Neural cell (in vitro differentiated cells): ENCODE data around the gene ECEL1. TPM values are rescaled to one million over a fixed set of nuclear protein-coding genes. Genes with fewer than 3 reads are reported as not detected.

Source experiments
- H2AFZ ChIP-seq: fragments of 200-600, 300-800 bp; sonication (generic), shearing (Covaris generic); 2 replicates; pipeline ENCODE4 v1.6.0; 2014; ENCODE audit warnings: low read depth, mild to moderate bottlenecking, antibody characterized with exemption, low read length, moderate library complexity
- H3F3A ChIP-seq: fragments of 200-600 bp; shearing (Covaris generic); 2 replicates; pipeline ENCODE4 v1.6.1; 2016; ENCODE audit warnings: mild to moderate bottlenecking, moderate library complexity, mixed read lengths, antibody characterized with exemption, low read length; ENCODE audit not compliant: insufficient read depth, poor library complexity, severe bottlenecking
- H3K27ac ChIP-seq: fragments of 200-600, 300-800 bp; sonication (generic), shearing (Covaris generic); 2 replicates; pipeline ENCODE4 v1.5.1; 2014; ENCODE audit warnings: mild to moderate bottlenecking, low read length, moderate library complexity
- H3K27me3 ChIP-seq: fragments of 300-800, 200-600 bp; sonication (generic), shearing (Covaris generic); 2 replicates; pipeline ENCODE4 v1.6.0; 2014; ENCODE audit warnings: mild to moderate bottlenecking, low read depth, low read length, moderate library complexity; ENCODE audit not compliant: insufficient read depth
- H3K36me3 ChIP-seq: fragments of 300-800, 200-600 bp; sonication (generic), shearing (Covaris generic); 2 replicates; pipeline ENCODE4 v1.5.1; 2014; ENCODE audit warnings: mild to moderate bottlenecking, antibody characterized with exemption, low read length, moderate library complexity; ENCODE audit not compliant: insufficient read depth
- H3K4me2 ChIP-seq: fragments of 300-800, 200-600 bp; sonication (generic), shearing (Covaris generic); 2 replicates; pipeline ENCODE4 v1.6.0; 2014; ENCODE audit warnings: mild to moderate bottlenecking, low read length
- H3K4me3 ChIP-seq: fragments of 300-800, 200-600 bp; sonication (generic), shearing (Covaris generic); 2 replicates; pipeline ENCODE4 v1.5.1; 2014; ENCODE audit warnings: mild to moderate bottlenecking, low read length, moderate library complexity
- H3K79me2 ChIP-seq: fragments of 200-600 bp; shearing (Covaris generic); replicated peaks from 2 replicates; pipeline ENCODE4 v1.6.0; 2014; ENCODE audit warnings: mild to moderate bottlenecking, low read length, moderate library complexity; ENCODE audit not compliant: insufficient read depth
- H3K9ac ChIP-seq: fragments of 300-800, 200-600 bp; sonication (generic), shearing (Covaris generic); 2 replicates; pipeline ENCODE4 v1.6.1; 2016; ENCODE audit warnings: mild to moderate bottlenecking, low read length, mixed read lengths
- H3K9me2 ChIP-seq: fragments of 200-600 bp; shearing (Covaris generic); 2 replicates; pipeline ENCODE4 v1.6.1; 2016; ENCODE audit warnings: mild to moderate bottlenecking, low read length, mixed read lengths; ENCODE audit not compliant: insufficient read depth
- H3K9me3 ChIP-seq: fragments of 200-600, 300-800 bp; sonication (generic), shearing (Covaris generic); 2 replicates; pipeline ENCODE4 v1.6.1; 2016; ENCODE audit warnings: mild to moderate bottlenecking, mixed run types, low read length, moderate library complexity, mixed read lengths
- H4K20me1 ChIP-seq: fragments of 200-600 bp; shearing (Covaris generic); 2 replicates; pipeline ENCODE4 v1.6.1; 2016; ENCODE audit warnings: mild to moderate bottlenecking, mixed run types; ENCODE audit not compliant: insufficient read depth
- EP300 ChIP-seq: fragments of 450-650 bp; conservative IDR thresholded peaks from 2 replicates; pipeline ENCODE4 v1.6.1; 2014; ENCODE audit warnings: antibody characterized with exemption, mild to moderate bottlenecking, moderate library complexity; ENCODE audit not compliant: poor library complexity, severe bottlenecking
- EZH2 ChIP-seq: fragments of 200-600, 300-800 bp; shearing (Covaris generic), sonication (generic); IDR thresholded peaks from 2 replicates; pipeline ENCODE4 v1.6.1; 2014; ENCODE audit warnings: antibody characterized with exemption, low read length, borderline replicate concordance, mild to moderate bottlenecking; ENCODE audit not compliant: insufficient read depth, poor library complexity, severe bottlenecking
- MXI1 ChIP-seq: fragments of 450-650 bp; conservative IDR thresholded peaks from 2 replicates; pipeline ENCODE4 v1.6.1; 2014; ENCODE audit warnings: antibody characterized with exemption, mild to moderate bottlenecking; ENCODE audit not compliant: poor library complexity, severe bottlenecking
- POLR2AphosphoS5 ChIP-seq: IDR thresholded peaks from 2 replicates; pipeline ENCODE4 v1.6.1; 2012
- RAD21 ChIP-seq: fragments of 450-650 bp; conservative IDR thresholded peaks from 2 replicates; pipeline ENCODE4 v1.6.1; 2014; ENCODE audit warnings: antibody characterized with exemption, mild to moderate bottlenecking, moderate library complexity
- SMC3 ChIP-seq: fragments of 450-650 bp; conservative IDR thresholded peaks from 2 replicates; pipeline ENCODE4 v1.6.1; 2014; ENCODE audit warnings: antibody characterized with exemption, mild to moderate bottlenecking, moderate library complexity; ENCODE audit not compliant: poor library complexity
- TAF1 ChIP-seq: IDR thresholded peaks from 2 replicates; pipeline ENCODE4 v1.6.1; 2012; ENCODE audit warnings: low read depth
- polyA plus RNA-seq: library from polyadenylated mRNA; depleted of rRNA; stranded (reverse); fragments of >200 nt; gene quantifications from 2 replicates; pipeline ENCODE4 v1.2.3, GENCODE V29; 2014
- TF ChIP-seq, protein P1 (sequence below): IDR thresholded peaks from 2 replicates; pipeline ENCODE4 v1.6.1; 2012; ENCODE audit warnings: borderline replicate concordance
- TF ChIP-seq, protein P2 (sequence below): fragments of 450-650 bp; IDR thresholded peaks from 2 replicates; pipeline ENCODE4 v1.5.1; 2014; ENCODE audit warnings: antibody characterized with exemption, mild to moderate bottlenecking, moderate library complexity; ENCODE audit not compliant: poor library complexity, severe bottlenecking

Gene ECEL1
- polyA plus RNA-seq, 1 donor from 2014 or later: 60.9 TPM

DNA sequence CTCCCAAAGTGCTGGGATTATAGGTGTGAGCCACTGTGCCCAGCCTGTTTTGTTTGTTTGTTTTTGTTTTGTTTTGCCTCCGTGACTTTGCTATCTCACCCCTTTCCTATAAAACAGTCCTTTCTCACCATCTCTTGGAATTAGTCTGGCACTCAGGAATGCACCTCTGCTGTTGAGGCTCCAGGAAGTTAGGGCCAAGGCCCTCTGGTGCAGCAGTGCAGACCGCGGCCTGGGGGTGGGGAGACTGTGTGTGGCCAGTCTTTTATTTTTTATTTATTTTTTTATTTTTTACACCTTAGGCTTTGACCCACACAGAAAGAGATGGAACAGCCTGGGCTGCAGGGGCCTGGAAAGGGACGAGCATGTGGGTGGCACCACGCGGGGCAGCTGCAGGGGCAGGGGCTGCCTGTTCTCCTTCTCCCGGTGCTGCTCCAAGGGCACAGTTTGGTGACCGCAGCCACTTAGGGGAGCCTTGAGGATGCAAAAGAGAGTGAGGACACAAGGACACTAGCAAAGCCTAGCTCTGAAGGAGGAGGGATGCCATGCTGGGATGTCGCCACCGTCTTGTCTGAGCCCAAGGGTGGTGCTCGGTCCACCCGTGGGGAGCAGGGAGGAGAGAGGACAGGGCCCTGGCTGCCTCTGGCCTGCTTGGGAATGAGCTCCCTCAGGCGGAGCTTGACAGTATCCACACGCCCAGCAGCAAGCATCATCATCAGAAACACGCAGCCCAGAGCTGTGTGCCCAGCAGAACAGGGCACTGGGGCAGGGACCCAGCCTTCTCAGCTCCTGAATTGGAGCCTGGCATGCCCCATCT is 51.0 kb downstream of the ECEL1 start:
- Histone ChIP-seq H3K27me3 (no peaks in the 10 kb centered on the region), H3K4me3 (no peak overlapping the region), H3K9me2 (no peaks in the 10 kb centered on the region), H4K20me1 (no peaks in the 10 kb centered on the region), H3K4me2 (no peak overlapping the region), H3K79me2 (no peaks in the 10 kb centered on the region), H3F3A (no peaks in the 10 kb centered on the region), H2AFZ (no peak overlapping the region), H3K9me3 (no peaks in the 10 kb centered on the region), H3K36me3 (no peaks in the 10 kb centered on the region), H3K9ac (no peak overlapping the region), H3K27ac (no peak overlapping the region)
- no peak for TF ChIP-seq RAD21
- TF ChIP-seq EZH2: no peak
- TF ChIP-seq EP300: no peak
- TF ChIP-seq SMC3: no peak
- TF ChIP-seq TAF1: no peak
- TF ChIP-seq MXI1: no peak
- TF ChIP-seq, protein P1, sequence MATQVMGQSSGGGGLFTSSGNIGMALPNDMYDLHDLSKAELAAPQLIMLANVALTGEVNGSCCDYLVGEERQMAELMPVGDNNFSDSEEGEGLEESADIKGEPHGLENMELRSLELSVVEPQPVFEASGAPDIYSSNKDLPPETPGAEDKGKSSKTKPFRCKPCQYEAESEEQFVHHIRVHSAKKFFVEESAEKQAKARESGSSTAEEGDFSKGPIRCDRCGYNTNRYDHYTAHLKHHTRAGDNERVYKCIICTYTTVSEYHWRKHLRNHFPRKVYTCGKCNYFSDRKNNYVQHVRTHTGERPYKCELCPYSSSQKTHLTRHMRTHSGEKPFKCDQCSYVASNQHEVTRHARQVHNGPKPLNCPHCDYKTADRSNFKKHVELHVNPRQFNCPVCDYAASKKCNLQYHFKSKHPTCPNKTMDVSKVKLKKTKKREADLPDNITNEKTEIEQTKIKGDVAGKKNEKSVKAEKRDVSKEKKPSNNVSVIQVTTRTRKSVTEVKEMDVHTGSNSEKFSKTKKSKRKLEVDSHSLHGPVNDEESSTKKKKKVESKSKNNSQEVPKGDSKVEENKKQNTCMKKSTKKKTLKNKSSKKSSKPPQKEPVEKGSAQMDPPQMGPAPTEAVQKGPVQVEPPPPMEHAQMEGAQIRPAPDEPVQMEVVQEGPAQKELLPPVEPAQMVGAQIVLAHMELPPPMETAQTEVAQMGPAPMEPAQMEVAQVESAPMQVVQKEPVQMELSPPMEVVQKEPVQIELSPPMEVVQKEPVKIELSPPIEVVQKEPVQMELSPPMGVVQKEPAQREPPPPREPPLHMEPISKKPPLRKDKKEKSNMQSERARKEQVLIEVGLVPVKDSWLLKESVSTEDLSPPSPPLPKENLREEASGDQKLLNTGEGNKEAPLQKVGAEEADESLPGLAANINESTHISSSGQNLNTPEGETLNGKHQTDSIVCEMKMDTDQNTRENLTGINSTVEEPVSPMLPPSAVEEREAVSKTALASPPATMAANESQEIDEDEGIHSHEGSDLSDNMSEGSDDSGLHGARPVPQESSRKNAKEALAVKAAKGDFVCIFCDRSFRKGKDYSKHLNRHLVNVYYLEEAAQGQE: no peak
- no peak for TF ChIP-seq POLR2AphosphoS5
- TF ChIP-seq, protein P2, sequence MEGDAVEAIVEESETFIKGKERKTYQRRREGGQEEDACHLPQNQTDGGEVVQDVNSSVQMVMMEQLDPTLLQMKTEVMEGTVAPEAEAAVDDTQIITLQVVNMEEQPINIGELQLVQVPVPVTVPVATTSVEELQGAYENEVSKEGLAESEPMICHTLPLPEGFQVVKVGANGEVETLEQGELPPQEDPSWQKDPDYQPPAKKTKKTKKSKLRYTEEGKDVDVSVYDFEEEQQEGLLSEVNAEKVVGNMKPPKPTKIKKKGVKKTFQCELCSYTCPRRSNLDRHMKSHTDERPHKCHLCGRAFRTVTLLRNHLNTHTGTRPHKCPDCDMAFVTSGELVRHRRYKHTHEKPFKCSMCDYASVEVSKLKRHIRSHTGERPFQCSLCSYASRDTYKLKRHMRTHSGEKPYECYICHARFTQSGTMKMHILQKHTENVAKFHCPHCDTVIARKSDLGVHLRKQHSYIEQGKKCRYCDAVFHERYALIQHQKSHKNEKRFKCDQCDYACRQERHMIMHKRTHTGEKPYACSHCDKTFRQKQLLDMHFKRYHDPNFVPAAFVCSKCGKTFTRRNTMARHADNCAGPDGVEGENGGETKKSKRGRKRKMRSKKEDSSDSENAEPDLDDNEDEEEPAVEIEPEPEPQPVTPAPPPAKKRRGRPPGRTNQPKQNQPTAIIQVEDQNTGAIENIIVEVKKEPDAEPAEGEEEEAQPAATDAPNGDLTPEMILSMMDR: no peak

DNA sequence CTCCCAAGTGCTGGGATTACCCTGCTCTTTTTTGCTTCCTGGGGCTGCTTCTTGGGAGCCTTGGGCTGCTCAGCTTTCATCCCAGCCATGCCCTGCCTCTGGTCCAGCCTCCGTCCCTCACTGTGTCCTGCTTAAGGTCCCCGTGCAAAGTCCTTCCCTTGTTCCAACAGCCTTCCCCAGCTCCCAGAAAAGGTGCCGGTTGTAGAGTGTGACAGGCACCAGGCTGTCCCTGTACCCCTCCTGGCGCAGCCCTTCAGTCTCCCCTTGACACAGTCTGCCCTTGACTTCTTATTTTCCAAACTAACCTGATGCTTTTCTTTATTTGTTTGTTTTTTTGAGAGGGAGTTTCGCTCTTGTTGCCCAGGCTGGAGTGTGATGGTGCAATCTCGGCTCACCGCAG is 51.8 kb downstream of the ECEL1 start:
- no peaks in the 10 kb centered on the region for H4K20me1 ChIP-seq
- no peak overlapping the region for H3K27ac ChIP-seq
- TF ChIP-seq POLR2AphosphoS5 (no peak), EZH2 (no peak), EP300 (no peak), TAF1 (no peak), SMC3 (no peak), MXI1 (no peak), RAD21 (no peak)
- TF ChIP-seq, protein P2: no peak
- TF ChIP-seq, protein P1: no peak
- no peak overlapping the region for H2AFZ ChIP-seq
- no peaks in the 10 kb centered on the region for H3K79me2 ChIP-seq
- no peaks in the 10 kb centered on the region for H3F3A ChIP-seq
- no peaks in the 10 kb centered on the region for H3K9me3 ChIP-seq
- H3K4me2 ChIP-seq: no peak overlapping the region
- no peaks in the 10 kb centered on the region for H3K36me3 ChIP-seq
- H3K9ac ChIP-seq: no peak overlapping the region
- H3K4me3 ChIP-seq: no peak overlapping the region
- no peaks in the 10 kb centered on the region for H3K27me3 ChIP-seq
- H3K9me2 ChIP-seq: no peaks in the 10 kb centered on the region
